GM19025 (cell line): ENCODE results near the gene TEAD3.

Experiments used
- ATAC-seq: cut with Tn5 transposase; IDR thresholded peaks from one replicate; pipeline ENCODE4 v1.9.1; 2021; ENCODE audit warnings: mild to moderate bottlenecking, low read depth, moderate library complexity; ENCODE audit not compliant: unreplicated experiment

The TEAD3 gene

DNA sequence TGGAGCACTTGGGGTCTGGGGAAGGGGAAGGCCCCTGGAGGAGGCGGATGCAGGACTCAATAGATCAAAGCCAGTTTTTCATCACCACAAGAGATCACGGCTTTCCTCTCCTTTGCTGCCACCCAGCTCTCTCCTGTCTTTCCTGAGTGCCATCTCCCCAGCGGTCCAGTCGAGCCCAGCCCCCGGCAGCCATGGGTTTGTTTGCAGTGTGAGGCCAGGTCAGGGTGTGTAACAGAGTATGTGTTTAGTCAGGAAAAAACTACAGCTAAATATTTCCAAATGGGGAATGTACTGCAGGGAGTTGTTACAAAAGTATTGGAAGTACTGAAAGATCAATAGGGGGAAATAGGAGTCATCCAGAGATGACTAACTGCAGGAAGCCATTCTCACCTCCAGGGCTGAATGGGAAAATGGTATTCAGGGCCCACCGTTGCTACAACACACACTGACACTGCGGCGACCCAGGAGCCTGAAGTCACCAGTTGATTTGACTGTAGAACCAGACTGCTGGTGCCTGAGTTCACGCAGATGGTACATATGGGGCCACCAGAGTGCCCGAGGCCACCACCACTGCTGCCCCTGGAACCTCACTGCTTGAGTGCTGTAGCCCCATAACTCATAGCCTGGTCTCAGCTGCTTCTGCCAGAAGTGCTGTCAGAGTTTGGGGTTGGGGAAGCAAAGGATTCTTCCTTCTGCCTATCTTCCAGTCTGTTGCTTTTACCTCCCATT lies 68.3 kb downstream of the TEAD3 start:
- ATAC-seq = no peak

DNA sequence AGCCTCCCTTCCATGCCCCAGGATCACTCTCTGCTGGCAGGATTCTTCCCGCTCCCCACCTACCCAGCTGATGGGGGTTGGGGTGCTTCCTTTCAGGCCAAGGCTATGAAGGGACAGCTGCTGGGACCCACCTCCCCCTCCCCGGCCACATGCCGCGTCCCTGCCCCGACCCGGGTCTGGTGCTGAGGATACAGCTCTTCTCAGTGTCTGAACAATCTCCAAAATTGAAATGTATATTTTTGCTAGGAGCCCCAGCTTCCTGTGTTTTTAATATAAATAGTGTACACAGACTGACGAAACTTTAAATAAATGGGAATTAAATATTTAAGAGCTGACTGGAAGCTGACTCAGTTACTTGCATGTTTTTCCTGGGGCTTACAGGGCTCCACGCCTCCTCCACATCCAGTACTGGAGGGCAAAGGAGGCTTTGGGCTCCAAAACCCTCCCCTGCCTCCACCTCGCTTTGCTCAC lies 69.0 kb downstream of the TEAD3 start:
- ATAC-seq = no peak

GRCh38 chr6:35427435-35427834 lies 69.4 kb downstream of the TEAD3 start:
- no peak for ATAC-seq

DNA sequence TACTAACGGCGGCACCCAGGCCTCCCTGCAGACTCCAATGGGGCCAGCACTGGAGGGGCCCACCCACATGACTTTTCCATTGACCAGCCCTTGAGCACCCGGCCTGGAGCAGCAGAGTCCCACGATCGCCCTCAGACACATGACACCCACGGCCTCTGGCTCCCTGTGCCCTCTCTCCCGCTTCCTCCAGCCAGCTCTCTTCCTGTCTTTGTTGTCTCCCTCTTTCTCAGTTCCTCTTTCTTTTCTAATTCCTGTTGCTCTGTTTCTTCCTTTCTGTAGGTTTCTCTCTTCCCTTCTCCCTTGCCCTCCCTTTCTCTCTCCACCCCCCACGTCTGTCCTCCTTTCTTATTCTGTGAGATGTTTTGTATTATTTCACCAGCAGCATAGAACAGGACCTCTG lies 70.8 kb downstream of the TEAD3 start:
- no peak for ATAC-seq

GRCh38 chr6:35425284-35425683 lies 71.6 kb downstream of the TEAD3 start:
- no peak for ATAC-seq
